ENCODE measurements around the gene DUSP21.
"Not testable (repeated sequence)": the region's sequence is repeated elsewhere in the genome, so short reads cannot be mapped to it uniquely, and the experiment has no call there.

Gene DUSP21

GRCh38 chrX:44876086-44876485, 32.3 kb downstream of the DUSP21 start:
- DNase-seq (ENCODE audit: low spot score) = no peak

GRCh38 chrX:44876767-44877166, 32.9 kb downstream of the DUSP21 start:
- DNase-seq (ENCODE audit: low spot score) = no peak

- DNase-seq (ENCODE audit: low spot score) = no peak
Measured at GRCh38 chrX:44878780-44879179, 35.0 kb downstream of the DUSP21 start.

GRCh38 chrX:44881549-44881948, 37.7 kb downstream of the DUSP21 start:
- DNase-seq (ENCODE audit: low spot score) = no peak

GRCh38 chrX:44882635-44883034, 38.8 kb downstream of the DUSP21 start:
- DNase-seq (ENCODE audit: low spot score) = no peak

- DNase-seq (ENCODE audit: low spot score) = no peak
Measured at GRCh38 chrX:44884944-44885343, 41.1 kb downstream of the DUSP21 start.

- no peak for DNase-seq (ENCODE audit: low spot score)
Measured at GRCh38 chrX:44889824-44890223, 46.0 kb downstream of the DUSP21 start.

- DNase-seq (ENCODE audit: low spot score) = no peak
Measured at GRCh38 chrX:44890247-44890646, 46.4 kb downstream of the DUSP21 start.

- DNase-seq (ENCODE audit: low spot score) = not testable (repeated sequence)
Measured at GRCh38 chrX:44890687-44891086, 46.9 kb downstream of the DUSP21 start.

- DNase-seq (ENCODE audit: low spot score) = no peak
Measured at GRCh38 chrX:44891642-44892041, 47.8 kb downstream of the DUSP21 start.

All from iPS-NIHi11 (cell line).